HEK293 (cell line): ENCODE results near the gene IL36RN.

Experiments used
- CTCF ChIP-seq: fragments of 450-650 bp; formaldehyde crosslinking; IDR thresholded peaks from 2 replicates; pipeline ENCODE4 v1.5.1; 2016; ENCODE audit warnings: missing biosample characterization, missing genetic modification characterization
- ZBTB11 ChIP-seq: fragments of 450-650 bp; formaldehyde crosslinking; conservative IDR thresholded peaks from 2 replicates; pipeline ENCODE4 v1.5.1; 2016; ENCODE audit warnings: low read depth, missing biosample characterization, missing genetic modification characterization
- ZFP37 ChIP-seq: fragments of 450-650 bp; formaldehyde crosslinking; IDR thresholded peaks from 2 replicates; pipeline ENCODE4 v1.5.1; 2016; ENCODE audit warnings: missing biosample characterization, missing genetic modification characterization
- ZNF292 ChIP-seq: fragments of 450-650 bp; formaldehyde crosslinking; IDR thresholded peaks from 2 replicates; pipeline ENCODE4 v1.5.1; 2016; ENCODE audit warnings: low read depth, missing biosample characterization, missing genetic modification characterization, borderline replicate concordance
- ZNF624 ChIP-seq: fragments of 450-650 bp; formaldehyde crosslinking; IDR thresholded peaks from 2 replicates; pipeline ENCODE4 v1.5.1; 2017; ENCODE audit warnings: missing biosample characterization, missing genetic modification characterization

GRCh38 chr2:113036763-113037162, 22.2 kb upstream of the IL36RN start:
- no peak for TF ChIP-seq CTCF
- no peak for TF ChIP-seq ZBTB11 (tag by site-specific recombination)
- no peak for TF ChIP-seq ZFP37 (tag by site-specific recombination)
- TF ChIP-seq ZNF292 (tag by site-specific recombination): no peak
- no peak for TF ChIP-seq ZNF624 (tag by site-specific recombination)
